ENCODE results near the gene CDH13.

The CDH13 gene

GRCh38 chr16:83136419-83136818, 509.6 kb downstream of the CDH13 start:
- DNase-seq = no peak

GRCh38 chr16:83136924-83137323, 510.2 kb downstream of the CDH13 start:
- DNase-seq = no peak

- no peak for DNase-seq
These were observed 510.6 kb downstream of the CDH13 start for GRCh38 chr16:83137326-83137781.

- DNase-seq = no peak
These were observed 511.1 kb downstream of the CDH13 start for GRCh38 chr16:83137894-83138293.

GRCh38 chr16:83138512-83138911, 511.7 kb downstream of the CDH13 start:
- no peak for DNase-seq

GRCh38 chr16:83138976-83139690, 512.4 kb downstream of the CDH13 start:
- no peak for DNase-seq

GRCh38 chr16:83143788-83144187, 517.0 kb downstream of the CDH13 start:
- no peak for DNase-seq

- no peak for DNase-seq
These were observed 518.5 kb downstream of the CDH13 start for GRCh38 chr16:83145297-83145696.

GRCh38 chr16:83147244-83147643, 520.5 kb downstream of the CDH13 start:
- DNase-seq = no peak

- DNase-seq = no peak
These were observed 531.7 kb downstream of the CDH13 start for GRCh38 chr16:83158320-83158957.

- no peak for DNase-seq
These were observed 532.3 kb downstream of the CDH13 start for GRCh38 chr16:83159049-83159448.

- DNase-seq = no peak
These were observed 533.7 kb downstream of the CDH13 start for GRCh38 chr16:83160287-83161020.

- DNase-seq = no peak
These were observed 536.0 kb downstream of the CDH13 start for GRCh38 chr16:83162791-83163190.

GRCh38 chr16:83164816-83165215, 538.0 kb downstream of the CDH13 start:
- DNase-seq = no peak

- DNase-seq = no peak
These were observed 544.6 kb downstream of the CDH13 start for GRCh38 chr16:83171396-83171795.

- DNase-seq = no peak
These were observed 547.9 kb downstream of the CDH13 start for GRCh38 chr16:83174671-83175070.

- DNase-seq = no peak
These were observed 550.0 kb downstream of the CDH13 start for GRCh38 chr16:83176802-83177201.

GRCh38 chr16:83185902-83186301, 559.1 kb downstream of the CDH13 start:
- DNase-seq = no peak

GRCh38 chr16:83187405-83187804, 560.6 kb downstream of the CDH13 start:
- no peak for DNase-seq

GRCh38 chr16:83196796-83197195, 570.0 kb downstream of the CDH13 start:
- DNase-seq = no peak

- DNase-seq = no peak
These were observed 570.7 kb downstream of the CDH13 start for GRCh38 chr16:83197450-83197849.

GRCh38 chr16:83198977-83199376, 572.2 kb downstream of the CDH13 start:
- no peak for DNase-seq

- DNase-seq = no peak
These were observed 573.4 kb downstream of the CDH13 start for GRCh38 chr16:83200005-83200779.
